ENCODE data around the gene PIM3.

Gene PIM3

GRCh38 chr22:49992921-49993648 lies 32.5 kb downstream of the PIM3 start:
- DNase-seq: peak; percentile 48 to 78

GRCh38 chr22:49993649-49994360 lies 33.2 kb downstream of the PIM3 start:
- DNase-seq: no peak

- DNase-seq: no peak
Measured at GRCh38 chr22:49994361-49995040, 33.9 kb downstream of the PIM3 start.

- DNase-seq: no peak
Measured at GRCh38 chr22:49995041-49995360, 34.4 kb downstream of the PIM3 start.

GRCh38 chr22:49995361-49996118 lies 35.0 kb downstream of the PIM3 start:
- DNase-seq: no peak

- no peak for DNase-seq
Measured at GRCh38 chr22:49996119-49996517, 35.5 kb downstream of the PIM3 start.

- no peak for DNase-seq
Measured at GRCh38 chr22:49996518-49997250, 36.1 kb downstream of the PIM3 start.

GRCh38 chr22:49997251-49997599 lies 36.7 kb downstream of the PIM3 start:
- no peak for DNase-seq

- DNase-seq: no peak
Measured at GRCh38 chr22:49997932-49998717, 37.6 kb downstream of the PIM3 start.

GRCh38 chr22:49998718-49999062 lies 38.1 kb downstream of the PIM3 start:
- no peak for DNase-seq

GRCh38 chr22:49999063-49999945 lies 38.7 kb downstream of the PIM3 start:
- peak in 1 of 2 donors; percentile 28 for DNase-seq

GRCh38 chr22:49999946-50000586 lies 39.5 kb downstream of the PIM3 start:
- DNase-seq: no peak

GRCh38 chr22:50000587-50001387 lies 40.2 kb downstream of the PIM3 start:
- no peak for DNase-seq

GRCh38 chr22:50001388-50002231 lies 41.0 kb downstream of the PIM3 start:
- no peak for DNase-seq

- no peak for DNase-seq
Measured at GRCh38 chr22:50002791-50003190, 42.2 kb downstream of the PIM3 start.

GRCh38 chr22:50004918-50005317 lies 44.3 kb downstream of the PIM3 start:
- peak; percentile 56 to 70 for DNase-seq

- DNase-seq: no peak
Measured at GRCh38 chr22:50007057-50007511, 46.5 kb downstream of the PIM3 start.

Measured in inflammatory macrophage treated with lipopolysaccharide for 1 hour (primary cell).